Stromal cell of bone marrow (primary cell): ENCODE measurements around the gene SRRM2.

ENCODE experiments used
- DNase-seq: peaks from one replicate; pipeline ENCODE4 v3.0.0-alpha.2; 2012; ENCODE audit warnings: low read depth

The SRRM2 gene

GRCh38 chr16:2752035-2752849 lies at the start of gene SRRM2:
TSS of gene SRRM2 (plus strand) at chr16:2752638. CDS start at chr16:2756365, 3,727 bp downstream.
- peak; percentile 92 for DNase-seq

- DNase-seq: no peak
Observed at GRCh38 chr16:2702871-2703745, 49.3 kb upstream of the SRRM2 start.

- no peak for DNase-seq
Observed at GRCh38 chr16:2704166-2704982, 48.1 kb upstream of the SRRM2 start.

GRCh38 chr16:2704983-2705275 lies 47.5 kb upstream of the SRRM2 start:
- DNase-seq: no peak

GRCh38 chr16:2705351-2705750 lies 47.1 kb upstream of the SRRM2 start:
- DNase-seq: no peak

GRCh38 chr16:2706085-2706484 lies 46.4 kb upstream of the SRRM2 start:
- no peak for DNase-seq

GRCh38 chr16:2706611-2707311 lies 45.7 kb upstream of the SRRM2 start:
- DNase-seq: no peak

- no peak for DNase-seq
Observed at GRCh38 chr16:2707368-2708289, 44.8 kb upstream of the SRRM2 start.

- no peak for DNase-seq
Observed at GRCh38 chr16:2708290-2708639, 44.2 kb upstream of the SRRM2 start.

- DNase-seq: no peak
Observed at GRCh38 chr16:2708955-2709587, 43.4 kb upstream of the SRRM2 start.

- no peak for DNase-seq
Observed at GRCh38 chr16:2709588-2709984, 42.9 kb upstream of the SRRM2 start.

- DNase-seq: no peak
Observed at GRCh38 chr16:2710021-2710710, 42.3 kb upstream of the SRRM2 start.

GRCh38 chr16:2710711-2711231 lies 41.7 kb upstream of the SRRM2 start:
- no peak for DNase-seq

GRCh38 chr16:2711370-2712062 lies 40.9 kb upstream of the SRRM2 start:
- no peak for DNase-seq

- DNase-seq: no peak
Observed at GRCh38 chr16:2712063-2712441, 40.4 kb upstream of the SRRM2 start.

- DNase-seq: no peak
Observed at GRCh38 chr16:2712546-2712945, 39.9 kb upstream of the SRRM2 start.

- DNase-seq: no peak
Observed at GRCh38 chr16:2713523-2713922, 38.9 kb upstream of the SRRM2 start.

GRCh38 chr16:2713985-2714774 lies 38.3 kb upstream of the SRRM2 start:
- no peak for DNase-seq
